ENCODE data around the gene ERAS. TPM values are rescaled to one million over a fixed set of nuclear protein-coding genes. Genes with fewer than 3 reads are reported as not detected.
A peak's percentile ranks its signal among the peaks of the same experiment; 100 is the strongest.
"Not testable (repeated sequence)": the region's sequence is repeated elsewhere in the genome, so short reads cannot be mapped to it uniquely, and the experiment has no call there.

ERAS gene
- total RNA-seq, 1 experiment from 2014 or later: 9.6 TPM

DNA sequence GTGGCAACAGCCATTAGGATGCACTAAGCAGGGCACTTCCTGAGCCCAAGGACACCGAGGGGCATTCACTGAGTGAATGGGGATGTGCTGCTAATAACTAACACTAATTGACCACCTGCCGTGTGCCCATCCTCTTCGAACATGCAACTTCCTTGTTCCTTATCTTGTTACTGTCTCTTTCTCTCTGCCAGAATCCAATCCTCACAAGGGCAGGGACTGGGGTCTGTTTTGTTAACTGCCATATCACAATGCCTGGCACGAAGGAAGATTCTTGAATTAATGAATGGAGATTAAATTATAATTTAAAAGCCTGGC lies 1.3 kb downstream of the ERAS start:
- in situ Hi-C loops (cut with HindIII; ENCODE audit: low sequenced_read_pairs): no loop called here
- no peak for DNase-seq (ENCODE audit: low spot score)

DNA sequence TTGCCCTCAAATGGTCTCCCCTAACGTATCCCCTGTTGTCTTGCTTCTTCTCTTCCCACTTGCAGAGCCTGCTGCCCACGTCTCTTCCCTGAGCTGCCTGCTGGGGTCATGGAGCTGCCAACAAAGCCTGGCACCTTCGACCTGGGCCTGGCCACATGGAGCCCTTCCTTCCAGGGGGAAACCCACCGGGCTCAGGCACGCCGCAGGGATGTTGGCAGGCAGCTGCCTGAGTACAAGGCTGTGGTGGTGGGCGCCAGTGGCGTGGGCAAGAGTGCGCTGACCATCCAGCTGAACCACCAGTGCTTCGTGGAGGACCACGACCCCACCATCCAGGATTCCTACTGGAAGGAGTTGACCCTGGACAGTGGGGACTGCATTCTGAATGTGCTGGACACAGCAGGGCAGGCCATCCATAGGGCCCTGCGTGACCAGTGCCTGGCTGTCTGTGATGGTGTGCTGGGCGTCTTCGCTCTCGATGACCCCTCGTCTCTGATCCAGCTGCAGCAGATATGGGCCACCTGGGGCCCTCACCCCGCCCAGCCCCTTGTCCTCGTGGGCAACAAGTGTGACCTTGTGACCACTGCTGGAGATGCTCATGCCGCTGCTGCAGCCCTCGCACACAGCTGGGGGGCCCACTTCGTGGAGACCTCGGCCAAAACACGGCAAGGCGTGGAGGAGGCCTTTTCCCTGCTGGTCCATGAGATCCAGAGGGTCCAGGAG lies 2.9 kb downstream of the ERAS start:
- no peak for DNase-seq (ENCODE audit: low spot score)
- in situ Hi-C loops (cut with HindIII; ENCODE audit: low sequenced_read_pairs): no loop called here

DNA sequence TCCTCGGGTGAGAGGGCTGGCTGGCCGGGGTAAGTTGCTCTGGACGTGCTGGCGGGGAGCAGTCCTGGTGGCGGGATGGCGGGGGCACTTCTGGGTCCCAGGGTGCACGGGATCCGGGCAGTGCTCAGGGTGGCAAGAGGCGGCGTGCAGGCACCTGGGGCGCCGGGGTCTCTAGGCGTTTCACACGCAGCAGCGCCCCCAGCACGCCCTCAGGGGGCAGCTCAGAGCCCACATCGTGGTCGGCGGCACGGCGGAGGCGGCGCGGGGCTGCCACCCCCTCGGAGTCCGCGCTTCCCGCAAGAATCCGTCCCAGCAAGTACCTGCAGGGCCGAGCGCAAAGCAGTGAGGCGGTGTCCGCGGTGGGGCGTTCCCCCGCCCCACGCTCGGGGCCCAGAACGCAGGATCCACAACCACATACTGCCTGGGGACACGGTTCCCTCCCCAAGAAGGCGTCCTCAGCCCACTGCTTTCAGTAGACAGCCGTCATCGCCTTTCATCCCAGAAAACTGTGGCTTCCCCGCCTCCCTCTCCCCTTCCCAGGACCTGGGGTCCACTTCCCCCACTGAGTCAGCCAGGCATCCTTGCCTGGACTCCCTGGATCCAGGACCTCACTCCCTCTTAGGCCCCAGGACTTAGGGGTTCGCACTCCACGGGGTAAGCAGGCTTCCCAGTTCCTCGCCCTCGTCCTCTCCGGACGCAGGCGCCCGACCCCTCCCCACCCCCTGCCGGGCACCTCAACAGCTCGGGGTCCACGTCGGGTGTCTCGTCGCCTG lies 5.0 kb downstream of the ERAS start:
- no peak for DNase-seq (ENCODE audit: low spot score)

DNA sequence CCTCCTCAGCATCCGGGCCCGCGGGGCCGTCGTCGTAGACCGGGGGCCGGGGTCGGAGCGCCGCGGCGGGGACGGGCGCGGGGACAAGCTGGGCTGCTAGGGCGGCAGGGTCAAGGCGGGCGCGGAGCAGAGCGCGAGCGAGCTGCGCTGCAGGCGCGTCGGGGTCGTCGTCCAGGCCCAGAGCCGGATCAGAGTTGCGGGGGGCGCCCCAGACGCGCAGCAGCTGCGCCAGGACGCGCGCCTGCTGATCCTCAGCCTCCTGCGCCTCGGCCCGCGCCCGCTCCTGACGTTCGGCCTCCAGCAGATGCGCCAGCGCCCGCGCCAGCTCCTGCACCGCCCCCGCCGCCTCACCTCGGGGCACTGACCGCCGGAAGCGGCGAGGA lies 5.6 kb downstream of the ERAS start:
- no peak for DNase-seq (ENCODE audit: low spot score)
- in situ Hi-C loops (cut with HindIII; ENCODE audit: low sequenced_read_pairs): no loop called here

More for the DNA sequence above, 5.0 kb downstream of the ERAS start:
- in situ Hi-C loops (cut with HindIII; ENCODE audit: low sequenced_read_pairs): no loop called here

DNA sequence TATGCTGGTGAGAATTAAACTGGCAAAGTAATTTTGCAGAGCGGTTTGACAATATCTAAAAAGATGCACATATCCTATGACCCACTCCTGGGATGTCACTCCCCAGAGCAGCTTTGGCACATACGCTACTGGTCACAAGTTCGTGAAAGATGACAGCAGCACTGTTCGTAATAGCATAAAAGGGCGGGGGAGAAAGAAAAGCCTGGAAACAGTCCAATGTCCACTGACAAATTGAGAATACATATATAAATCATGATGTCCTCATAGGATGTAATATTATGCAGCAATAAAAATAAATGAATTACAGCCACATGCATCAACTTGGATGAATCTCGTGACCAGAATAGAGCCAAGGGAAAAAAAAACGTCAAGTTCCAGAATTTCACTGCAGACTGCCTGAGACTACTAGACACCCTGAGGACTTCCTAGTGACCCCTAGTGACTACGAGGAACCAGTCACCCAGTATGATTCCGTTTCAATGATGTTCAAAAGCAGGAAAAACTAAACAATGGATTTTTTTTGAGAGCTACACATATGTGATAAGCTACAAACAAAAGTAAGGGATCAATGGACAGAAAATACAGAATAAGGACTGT lies 7.3 kb downstream of the ERAS start:
- DNase-seq (ENCODE audit: low spot score): peak; percentile 38
- in situ Hi-C loops (cut with HindIII; ENCODE audit: low sequenced_read_pairs): no loop called here

DNA sequence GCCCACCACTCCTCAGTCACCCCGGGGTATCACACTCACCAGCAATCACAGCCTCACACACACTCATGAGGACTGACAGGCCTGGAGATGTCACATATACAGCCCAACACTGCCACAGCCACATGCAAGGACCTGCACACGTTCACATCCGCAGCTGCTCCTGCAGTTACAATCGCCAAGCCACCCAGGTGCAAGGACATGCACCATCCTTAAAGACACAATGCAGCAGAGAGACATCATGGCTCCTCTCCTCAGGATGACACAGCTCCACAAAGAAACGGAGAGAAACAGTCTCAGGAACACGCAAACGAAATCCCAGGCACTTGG lies 8.0 kb downstream of the ERAS start:
- in situ Hi-C loops (cut with HindIII; ENCODE audit: low sequenced_read_pairs): no loop called here
- peak; percentile 38 for DNase-seq (ENCODE audit: low spot score)

DNA sequence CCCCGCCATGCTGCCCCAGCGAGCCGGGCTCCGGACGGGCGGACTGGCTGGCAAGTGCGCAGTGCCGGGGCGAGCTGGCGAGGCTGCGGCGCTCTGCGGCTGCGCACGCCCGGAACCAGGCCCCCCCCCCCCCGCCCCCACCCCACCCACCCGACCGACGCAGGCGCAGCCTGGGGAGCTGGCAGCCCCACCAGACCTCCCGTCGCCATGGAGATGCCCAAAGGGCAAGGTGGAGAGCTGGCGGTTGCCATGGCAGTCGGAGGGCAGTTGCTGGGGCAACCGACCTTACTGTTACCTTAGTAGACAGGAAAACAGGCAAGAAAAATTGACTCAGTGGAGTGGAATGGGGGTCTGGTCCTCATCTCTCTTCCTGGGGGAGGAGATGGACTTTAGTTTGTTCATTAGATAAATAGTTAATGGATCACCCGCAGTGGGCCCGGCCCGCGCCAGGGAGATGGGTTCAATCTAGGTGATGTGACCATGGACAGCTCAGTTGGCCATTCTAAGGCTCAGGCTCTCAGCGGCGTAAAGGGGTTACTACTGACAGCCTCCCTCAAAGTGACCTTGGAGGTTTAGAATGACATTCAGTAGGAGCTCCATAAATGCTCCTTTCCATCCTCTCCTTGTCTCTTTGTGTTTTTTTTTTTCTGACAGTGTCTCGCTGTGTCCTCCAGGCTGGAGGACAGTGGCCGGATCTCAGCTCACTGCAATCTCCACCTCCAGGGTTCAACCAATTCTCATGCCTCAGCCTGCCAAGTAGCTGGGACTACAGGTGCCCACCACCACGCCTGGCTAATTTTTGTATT lies 9.4 kb downstream of the ERAS start, which contains the start of gene PCSK1N:
Gene PCSK1N, minus strand, starts transcription at position 87 of the 806 bp plus-strand sequence. Its CDS starts 78 bp downstream, at position 9.
- in situ Hi-C loops (cut with HindIII; ENCODE audit: low sequenced_read_pairs): no loop called here
- DNase-seq (ENCODE audit: low spot score): peak; percentile 81

DNA sequence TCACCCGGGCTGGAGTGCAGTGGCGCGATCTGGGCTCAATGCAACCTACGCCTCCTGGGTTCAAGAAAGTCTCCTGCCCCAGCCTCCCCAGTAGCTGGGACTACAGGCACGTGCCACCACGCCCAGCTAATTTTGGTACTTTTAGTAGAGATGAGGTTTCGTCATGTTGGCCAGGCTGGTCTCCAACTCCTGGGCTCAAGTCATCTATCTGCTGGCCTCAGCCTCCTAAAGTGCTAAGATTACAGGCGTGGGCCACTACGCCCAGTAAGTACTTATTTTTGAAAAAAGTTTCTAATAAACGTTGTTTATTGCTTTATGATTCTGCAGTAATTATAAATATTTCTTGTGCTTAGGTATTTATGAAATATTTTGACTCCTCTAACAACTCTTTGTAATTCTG lies 13.4 kb downstream of the ERAS start:
- DNase-seq (ENCODE audit: low spot score): no peak
- in situ Hi-C loops (cut with HindIII; ENCODE audit: low sequenced_read_pairs): no loop called here

DNA sequence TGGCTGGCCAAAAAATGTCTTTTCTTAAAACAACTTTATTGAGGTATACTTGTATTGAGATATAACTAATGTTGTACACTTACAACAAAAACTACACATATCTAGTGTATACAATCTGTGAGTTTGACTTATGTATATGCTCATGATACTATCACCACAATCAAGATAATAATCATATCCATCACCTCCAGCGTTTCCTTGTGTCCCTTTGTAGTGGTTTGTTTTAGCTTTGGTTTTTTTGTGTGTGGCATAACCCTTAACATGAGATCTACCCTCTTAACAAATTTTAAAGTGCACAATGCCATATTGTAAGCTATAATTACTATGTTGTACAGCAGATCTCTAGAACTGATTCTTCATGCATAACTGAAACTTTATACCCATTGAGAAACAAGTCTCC lies 22.5 kb downstream of the ERAS start:
- in situ Hi-C loops (cut with HindIII; ENCODE audit: low sequenced_read_pairs): no loop called here
- no peak for DNase-seq (ENCODE audit: low spot score)

DNA sequence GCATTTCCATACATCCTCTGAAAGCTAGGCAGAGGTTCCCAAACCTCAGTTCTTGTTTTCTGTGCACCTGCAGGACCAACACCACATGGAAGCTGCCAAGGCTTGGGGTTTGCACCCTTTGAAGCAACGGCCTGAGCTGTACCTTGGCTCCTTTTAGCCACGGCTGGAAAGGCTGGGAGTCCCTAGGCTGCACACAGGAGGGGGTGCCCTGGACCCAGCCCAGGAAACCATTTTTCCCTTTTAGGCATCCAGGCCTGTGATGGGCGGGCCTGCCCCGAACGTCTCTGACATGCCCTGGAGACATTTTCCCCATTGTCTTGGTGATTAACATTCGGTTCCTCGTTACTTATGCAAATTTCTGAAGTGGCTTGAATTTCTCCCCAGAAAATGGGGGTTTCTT lies 26.5 kb downstream of the ERAS start:
- DNase-seq (ENCODE audit: low spot score): no peak
- in situ Hi-C loops (cut with HindIII; ENCODE audit: low sequenced_read_pairs): no loop called here

DNA sequence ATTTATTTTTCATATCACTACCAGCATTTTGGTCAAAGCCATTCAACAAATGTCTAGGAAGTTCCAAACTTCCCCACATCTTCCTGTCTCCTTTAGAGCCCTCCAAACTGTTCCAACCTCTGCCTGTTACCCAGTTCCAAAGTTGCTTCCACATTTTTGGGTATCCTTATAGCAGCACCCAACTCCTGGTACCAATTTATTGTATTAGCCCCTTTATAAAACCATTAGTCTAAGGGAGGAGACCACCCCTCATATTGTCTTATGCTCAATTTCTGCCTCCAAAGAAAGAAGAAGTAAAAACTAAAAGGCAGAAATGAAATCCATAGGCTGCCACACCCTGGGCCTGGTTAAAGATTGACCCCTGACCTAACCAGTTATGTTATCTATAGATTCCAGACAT lies 27.2 kb downstream of the ERAS start:
- in situ Hi-C loops (cut with HindIII; ENCODE audit: low sequenced_read_pairs); DNase-seq (ENCODE audit: low spot score): not testable (repeated sequence)

DNA sequence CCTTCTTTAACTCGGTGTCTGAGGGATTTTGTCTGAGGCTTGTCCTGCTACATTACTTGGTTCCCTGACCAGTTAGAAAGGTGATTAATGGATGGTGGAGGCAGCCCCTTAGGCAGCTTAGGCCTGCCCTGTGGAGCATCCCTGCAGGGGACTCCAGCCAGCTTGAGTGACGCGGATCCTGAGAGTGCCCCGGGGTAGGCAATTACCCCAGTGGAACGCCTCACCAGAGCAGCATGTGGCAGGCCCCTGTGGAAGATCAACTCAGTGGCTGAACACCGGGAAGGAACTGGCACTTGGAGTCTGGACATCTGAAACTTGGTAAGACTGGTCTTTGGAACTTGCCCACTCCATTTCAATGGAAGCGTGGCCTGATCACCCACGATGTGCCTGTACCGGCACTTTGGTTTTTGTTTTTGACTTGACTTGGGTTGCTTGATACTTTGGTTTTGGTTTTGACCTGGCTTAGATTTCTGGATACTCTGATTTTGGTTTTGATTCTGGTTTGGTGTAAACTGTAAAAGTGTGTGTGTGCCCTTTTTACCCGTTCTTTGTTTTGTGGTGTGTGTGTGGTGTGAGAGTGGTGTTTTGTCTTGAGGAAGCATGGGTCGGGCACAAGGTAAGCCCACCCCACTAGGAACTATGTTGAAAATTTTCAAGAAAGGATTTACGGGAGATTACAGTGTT lies 27.9 kb downstream of the ERAS start:
- in situ Hi-C loops (cut with HindIII; ENCODE audit: low sequenced_read_pairs); DNase-seq (ENCODE audit: low spot score): not testable (repeated sequence)

DNA sequence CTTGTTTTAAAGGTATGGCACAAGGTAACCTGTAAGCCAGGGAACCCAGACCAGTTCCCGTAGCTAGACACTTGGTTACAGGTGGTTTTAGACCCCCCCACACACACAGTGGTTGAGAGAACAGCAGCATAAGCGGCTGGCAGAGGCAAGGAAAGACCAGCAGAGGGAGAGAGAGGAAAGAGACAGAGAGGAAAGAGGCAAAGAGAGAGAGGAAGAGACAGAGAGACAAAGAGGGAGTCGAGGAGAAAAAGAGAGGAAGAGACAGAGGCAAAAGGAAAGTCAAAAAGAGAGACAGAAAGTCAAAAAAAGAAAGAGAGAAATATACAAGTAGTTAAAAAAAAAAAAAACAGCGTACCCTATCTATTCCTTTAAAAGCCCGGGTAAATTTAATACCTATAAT lies 28.6 kb downstream of the ERAS start:
- in situ Hi-C loops (cut with HindIII; ENCODE audit: low sequenced_read_pairs): no loop called here
- DNase-seq (ENCODE audit: low spot score): no peak

DNA sequence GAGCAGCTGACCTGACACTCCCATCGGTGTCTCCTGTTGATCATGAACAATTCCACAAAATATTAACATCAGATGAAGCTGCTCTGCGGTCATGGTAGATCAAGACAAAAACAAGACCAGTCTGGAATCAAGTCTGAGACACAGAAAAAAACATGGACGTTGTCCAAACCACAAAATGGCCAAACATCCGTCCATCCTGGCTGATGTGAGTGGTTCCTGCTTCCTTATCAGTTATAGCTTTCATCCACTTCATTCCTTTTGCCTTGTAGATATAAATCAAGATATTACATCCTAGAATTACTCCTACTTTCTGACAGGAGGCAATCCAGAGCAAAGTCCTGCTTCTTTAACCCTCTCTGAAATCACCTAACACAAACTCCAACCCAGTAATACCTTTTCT lies 37.9 kb downstream of the ERAS start:
- DNase-seq (ENCODE audit: low spot score): no peak
- in situ Hi-C loops (cut with HindIII; ENCODE audit: low sequenced_read_pairs): no loop called here

DNA sequence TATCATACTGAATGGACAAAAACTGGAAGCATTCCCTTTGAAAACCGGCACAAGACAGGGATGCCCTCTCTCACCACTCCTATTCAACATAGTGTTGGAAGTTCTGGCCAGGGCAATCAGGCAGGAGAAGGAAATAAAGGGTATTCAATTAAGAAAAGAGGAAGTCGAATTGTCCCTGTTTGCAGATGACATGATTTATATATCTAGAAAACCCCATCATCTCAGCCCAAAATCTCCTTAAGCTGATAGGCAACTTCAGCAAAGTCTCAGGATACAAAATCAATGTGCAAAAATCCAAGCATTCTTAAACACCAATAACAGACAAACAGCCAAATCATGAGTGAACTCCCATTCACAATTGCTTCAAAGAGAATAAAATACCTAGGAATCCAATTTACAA lies 45.7 kb downstream of the ERAS start:
- in situ Hi-C loops (cut with HindIII; ENCODE audit: low sequenced_read_pairs); DNase-seq (ENCODE audit: low spot score): not testable (repeated sequence)

DNA sequence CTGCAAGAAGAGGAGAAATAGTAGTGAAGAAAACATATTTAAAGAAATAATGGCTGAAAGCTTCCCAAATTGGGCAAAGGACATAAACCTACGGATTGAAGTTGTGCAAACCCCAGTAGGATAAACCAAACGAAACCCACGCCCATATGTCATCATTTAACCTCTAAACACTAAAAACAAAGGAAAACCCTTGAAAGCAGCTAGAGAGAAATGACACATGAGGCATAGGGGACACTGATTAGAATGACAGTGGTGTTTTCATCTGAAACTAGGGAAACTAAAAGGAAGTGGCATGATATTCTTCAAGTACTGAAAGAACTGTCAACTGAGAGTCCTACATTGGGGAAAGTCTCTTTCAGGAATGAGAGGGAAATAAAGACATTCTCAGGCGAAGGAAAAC lies 50.6 kb downstream of the ERAS start:
- in situ Hi-C loops (cut with HindIII; ENCODE audit: low sequenced_read_pairs); DNase-seq (ENCODE audit: low spot score): not testable (repeated sequence)

Measured in G401 (cell line).